NCI-H2029 treated with DMSO at 0.1 percent for 48 hours (cell line): ENCODE measurements around the gene THSD7A.

Experiments
- DNase-seq: peaks from one replicate; lab custom pipeline; 2025; lab: John Stamatoyannopoulos, UW

THSD7A gene

GRCh38 chr7:11331128-11332102 lies 500.6 kb downstream of the THSD7A start:
- no peak for DNase-seq

GRCh38 chr7:11330717-11331116 lies 501.3 kb downstream of the THSD7A start:
- DNase-seq, result no peak

- no peak for DNase-seq
Measured at GRCh38 chr7:11330208-11330607, 501.8 kb downstream of the THSD7A start.

GRCh38 chr7:11329626-11330025 lies 502.4 kb downstream of the THSD7A start:
- no peak for DNase-seq

GRCh38 chr7:11328309-11328708 lies 503.7 kb downstream of the THSD7A start:
- DNase-seq, result no peak

- DNase-seq, result no peak
Measured at GRCh38 chr7:11327633-11328032, 504.4 kb downstream of the THSD7A start.
